Skin of body (tissue), 2 donors: ENCODE measurements around the gene GORASP1. TPM values are rescaled to one million over a fixed set of nuclear protein-coding genes. Genes with fewer than 3 reads are reported as not detected.

Experiments used
- DNase-seq: peaks from one replicate; lab custom pipeline; 2025; lab: John Stamatoyannopoulos, UW
- total RNA-seq: library from RNA; depleted of rRNA; stranded (reverse); fragments of >200 nt; gene quantifications from one replicate; pipeline ENCODE4 v1.2.3, GENCODE V29; 2014

Gene GORASP1
- 29.9 TPM for total RNA-seq

DNA sequence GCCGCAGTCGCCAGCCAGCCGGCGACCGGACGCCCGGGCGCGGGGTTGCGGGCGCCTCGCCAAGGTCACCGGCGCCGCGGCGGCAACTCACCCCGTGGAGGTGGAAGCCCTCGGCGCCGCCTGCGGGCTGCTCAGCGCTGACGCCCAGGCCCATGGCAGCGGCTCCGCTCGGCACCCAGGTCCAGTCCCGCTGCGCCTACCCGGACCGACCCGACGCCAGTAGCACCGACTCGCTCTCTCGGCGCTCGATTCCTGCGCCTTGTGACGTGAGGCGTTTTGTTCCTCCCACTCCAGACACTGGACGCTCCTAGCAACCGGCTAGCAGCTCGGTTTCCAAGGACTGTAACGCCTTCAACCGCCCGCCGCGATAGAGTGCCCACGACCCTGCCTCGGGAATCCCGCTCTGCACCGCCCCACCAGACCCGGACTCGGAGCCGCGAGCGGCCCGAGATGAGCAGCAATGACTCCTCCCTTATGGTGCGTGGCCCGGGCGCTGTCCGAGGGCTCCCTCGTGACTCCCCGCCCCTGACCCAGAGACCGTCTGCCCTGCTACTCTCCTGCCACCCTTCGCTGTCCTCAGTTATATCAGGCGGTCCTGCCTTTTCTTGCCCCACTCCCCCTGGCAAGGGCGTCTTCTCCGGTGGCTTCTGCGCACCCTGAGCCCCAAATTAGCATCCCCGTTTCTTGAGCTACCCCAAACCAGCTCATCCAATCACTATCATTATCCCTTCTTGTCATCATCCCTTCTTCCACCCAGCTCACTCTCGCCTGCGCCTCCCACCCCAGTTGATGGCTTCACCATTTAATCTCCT is at the start of gene GORASP1, which contains the start of gene TTC21A:
TSS of gene GORASP1 (minus strand) at position 240 of the 812 bp plus-strand sequence. CDS start at position 154, 86 bp downstream.
TSS of gene TTC21A (plus strand) at position 293 of the 812 bp plus-strand sequence. CDS start at position 451, 158 bp downstream.
- peak; percentile 91 for DNase-seq

- peak; percentile 82 for DNase-seq
Measured at GRCh38 chr3:39156421-39156820, 49.0 kb upstream of the GORASP1 start.

GRCh38 chr3:39154280-39155021 is 47.0 kb upstream of the GORASP1 start:
- no peak for DNase-seq

DNA sequence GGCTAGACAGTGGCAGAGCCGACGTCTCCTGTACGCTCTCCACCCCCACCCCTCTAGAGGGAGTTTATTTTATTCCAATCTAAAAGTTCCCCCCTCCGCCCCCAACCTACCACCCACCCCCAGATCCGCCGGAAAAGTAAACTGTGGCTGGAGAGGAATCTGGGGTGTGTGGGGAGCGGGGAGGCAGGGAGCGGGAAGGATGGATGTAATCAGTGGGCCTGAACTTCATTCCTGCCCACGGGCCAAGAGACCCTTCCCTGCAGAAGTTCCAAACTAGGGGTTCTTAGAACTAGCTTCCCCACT is 46.5 kb upstream of the GORASP1 start:
- DNase-seq, result no peak

GRCh38 chr3:39150803-39151631 is 43.6 kb upstream of the GORASP1 start:
- peak; percentile 88 for DNase-seq

DNA sequence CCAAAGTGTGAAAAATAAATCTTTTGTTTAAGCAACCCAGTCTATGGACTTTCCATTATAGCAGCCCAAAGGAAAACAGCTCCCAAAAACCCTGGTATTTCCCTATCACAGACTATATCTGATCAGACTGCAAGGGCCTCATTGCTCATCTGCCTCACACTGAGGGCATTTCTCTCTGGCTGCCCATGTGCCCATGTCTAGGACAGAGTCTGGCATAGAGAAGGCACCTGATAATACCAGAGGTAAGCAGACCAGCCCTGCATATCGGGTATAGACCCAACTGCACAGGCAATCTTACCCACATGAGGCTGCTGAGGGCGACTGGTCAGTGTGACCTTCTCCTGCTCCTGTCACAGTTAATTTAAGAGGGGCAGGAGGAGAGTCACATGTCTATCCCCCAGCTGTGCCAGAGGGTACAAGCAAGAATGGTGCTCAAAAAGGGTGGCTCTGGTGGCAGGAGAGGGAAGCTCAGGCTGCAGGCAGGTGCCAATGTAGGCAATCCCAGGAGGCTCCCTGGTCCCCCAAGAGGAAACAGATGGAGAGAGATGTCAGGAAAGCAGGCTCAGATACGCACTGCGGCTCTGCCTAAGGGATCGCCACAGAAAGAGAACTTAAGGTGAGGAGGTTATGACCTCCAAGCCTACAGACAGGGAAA is 42.8 kb upstream of the GORASP1 start:
- DNase-seq, result no peak

DNA sequence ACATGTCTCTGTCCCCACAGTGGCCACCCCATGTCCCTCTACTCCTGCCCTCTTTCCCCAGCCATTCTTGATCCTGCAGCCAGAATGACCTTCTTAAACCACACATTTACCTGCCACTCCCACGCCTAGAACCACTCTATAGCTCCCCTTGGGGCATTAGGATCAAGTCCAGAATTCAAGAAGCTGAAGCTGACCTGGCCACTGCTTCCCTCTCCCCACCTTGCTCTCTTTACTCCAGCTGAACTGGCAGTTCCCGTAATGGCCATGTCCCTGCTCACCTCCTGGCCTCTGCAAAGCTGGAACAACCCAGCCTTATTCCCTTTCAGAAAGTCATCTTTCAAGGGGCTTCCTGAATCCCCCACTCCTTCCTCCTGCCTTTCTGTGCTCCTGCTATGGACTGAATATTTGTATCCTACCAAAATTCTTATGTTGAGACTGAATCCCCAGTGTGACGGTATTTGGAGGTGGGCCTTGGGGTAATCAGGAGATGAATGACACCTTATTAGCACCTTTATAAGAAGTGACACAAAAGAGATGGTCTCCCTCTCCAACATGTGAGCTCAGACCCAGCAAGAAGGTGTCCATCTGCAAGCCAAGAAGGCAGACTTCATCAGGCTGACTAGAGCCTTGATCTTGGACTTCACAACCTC is 42.2 kb upstream of the GORASP1 start:
- no peak for DNase-seq

GRCh38 chr3:39149059-39149455 is 41.6 kb upstream of the GORASP1 start:
- no peak for DNase-seq

DNA sequence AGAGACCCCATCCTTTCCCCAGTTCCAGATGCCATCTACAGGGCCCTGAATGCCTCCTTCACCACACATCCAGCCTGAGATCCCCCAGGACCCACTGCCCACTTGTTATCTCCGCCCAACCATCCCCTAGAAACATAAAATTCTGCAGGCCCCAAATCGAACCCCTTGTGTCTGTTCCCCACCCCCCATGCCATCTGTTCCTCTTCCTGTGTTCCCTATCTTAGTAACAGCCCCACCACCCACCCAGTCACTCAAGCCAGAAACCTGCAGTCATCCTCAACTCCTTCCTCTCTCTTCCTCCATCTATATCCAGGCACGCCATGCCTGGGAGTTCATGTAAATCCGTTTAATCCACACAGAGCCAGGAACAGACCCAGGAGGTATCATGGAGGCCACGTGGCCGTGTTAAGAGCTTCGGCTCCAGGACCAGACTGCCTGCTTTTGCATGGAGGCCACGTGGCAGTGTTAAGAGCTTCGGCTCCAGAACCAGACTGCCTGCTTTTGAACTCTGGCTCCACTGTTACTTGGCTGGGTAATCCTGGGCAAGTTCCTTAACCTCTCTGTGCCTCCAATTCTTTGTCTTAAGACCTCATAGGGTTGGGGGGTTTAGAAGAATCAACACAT is 41.1 kb upstream of the GORASP1 start:
- DNase-seq, result no peak

- DNase-seq, result peak; percentile 26
Measured at GRCh38 chr3:39147711-39148434, 40.4 kb upstream of the GORASP1 start.

- DNase-seq, result peak; percentile 74
Measured at GRCh38 chr3:39146611-39147591, 39.5 kb upstream of the GORASP1 start.

DNA sequence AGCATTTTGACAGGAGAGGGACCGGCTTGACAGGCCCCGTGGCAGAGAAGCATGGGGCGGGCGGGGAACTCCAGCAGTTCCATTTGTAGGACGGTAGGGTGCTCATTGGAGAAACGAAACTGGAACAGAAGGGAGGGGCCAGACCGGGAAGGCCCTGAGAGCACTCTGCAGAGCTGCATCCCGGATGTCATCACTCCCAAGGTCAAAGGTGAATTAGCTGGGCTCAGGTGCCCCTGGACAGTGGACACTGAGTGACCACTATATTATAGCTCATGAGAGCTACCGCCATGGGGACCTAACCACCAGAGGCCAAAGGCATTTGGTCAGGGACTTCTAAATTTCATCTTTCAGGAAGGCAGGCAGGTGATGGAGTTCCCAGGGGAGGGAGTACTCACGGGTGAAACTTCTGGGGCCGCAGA is 38.7 kb upstream of the GORASP1 start:
- DNase-seq, result no peak

- DNase-seq, result no peak
Measured at GRCh38 chr3:39144748-39145380, 37.4 kb upstream of the GORASP1 start.

- DNase-seq, result no peak
Measured at GRCh38 chr3:39144095-39144747, 36.8 kb upstream of the GORASP1 start.

GRCh38 chr3:39143051-39143885 is 35.8 kb upstream of the GORASP1 start:
- DNase-seq, result no peak

DNA sequence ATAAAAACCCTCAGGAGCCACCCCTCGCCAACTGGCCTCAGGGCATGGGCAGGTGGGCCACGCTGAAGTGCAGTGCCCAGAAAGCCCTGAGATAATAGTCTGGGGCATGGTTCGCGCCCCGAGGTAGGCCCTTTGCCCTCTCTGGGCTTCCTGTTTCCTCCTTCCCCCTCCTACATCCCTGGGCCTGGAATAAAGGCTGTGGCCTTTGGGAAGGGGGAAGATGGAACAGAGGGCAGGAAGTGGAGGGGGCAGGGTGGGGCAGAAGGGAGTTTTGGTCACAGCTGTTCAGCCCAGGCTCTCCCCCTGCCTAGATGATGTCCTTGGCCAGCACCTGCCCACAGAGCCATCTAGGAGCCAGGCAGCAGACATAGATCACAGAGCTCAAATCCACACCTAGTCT is 34.6 kb upstream of the GORASP1 start:
- DNase-seq, result no peak
